Measurements from ENCODE around the gene STK17A.

Gene STK17A

DNA sequence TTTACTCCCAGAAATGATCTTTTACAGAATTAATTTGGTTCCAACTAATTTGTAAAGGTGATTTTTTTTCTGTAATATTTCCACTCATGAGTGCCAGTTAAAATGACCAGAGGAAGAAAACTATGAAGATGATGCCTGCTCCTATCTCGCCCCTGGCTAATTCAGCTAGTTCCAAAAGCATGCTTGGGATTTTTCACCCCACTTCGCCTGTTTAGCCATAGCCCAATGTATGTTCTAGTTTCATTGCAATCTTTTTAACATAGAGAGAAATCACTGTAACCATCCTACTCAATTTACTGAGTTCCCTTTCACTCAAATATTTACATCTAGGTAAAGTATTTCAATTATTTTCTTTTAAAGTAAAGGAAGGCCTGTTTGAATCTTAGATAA, 23.0 kb upstream of the STK17A start:
- TF ChIP-seq CREB1 (IDR thresholded peaks at IDR 0.05; ENCODE audit: low read depth) (no peak), EP300 (IDR thresholded peaks at IDR 0.05; ENCODE audit: borderline replicate concordance) (no peak), YY1 (IDR thresholded peaks at IDR 0.05; ENCODE audit: low read depth) (no peak), TAF1 (IDR thresholded peaks at IDR 0.05; ENCODE audit: low read depth) (no peak), NFIC (IDR thresholded peaks at IDR 0.05) (no peak), TEAD4 (IDR thresholded peaks at IDR 0.05) (no peak), ZBTB7A (IDR thresholded peaks at IDR 0.05; ENCODE audit: low read depth) (no peak), EGR1 (IDR thresholded peaks at IDR 0.05) (no peak), TCF12 (IDR thresholded peaks at IDR 0.05; ENCODE audit: low read depth) (no peak), FOXM1 (IDR thresholded peaks at IDR 0.05; ENCODE audit: borderline replicate concordance, low read depth) (no peak), CEBPB (IDR thresholded peaks at IDR 0.05) (no peak), RAD21 (IDR thresholded peaks at IDR 0.05; ENCODE audit: low read depth) (no peak)
- TF ChIP-seq, protein P1, sequence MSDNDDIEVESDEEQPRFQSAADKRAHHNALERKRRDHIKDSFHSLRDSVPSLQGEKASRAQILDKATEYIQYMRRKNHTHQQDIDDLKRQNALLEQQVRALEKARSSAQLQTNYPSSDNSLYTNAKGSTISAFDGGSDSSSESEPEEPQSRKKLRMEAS (IDR thresholded peaks at IDR 0.05), result no peak
- TF ChIP-seq, protein P2, sequence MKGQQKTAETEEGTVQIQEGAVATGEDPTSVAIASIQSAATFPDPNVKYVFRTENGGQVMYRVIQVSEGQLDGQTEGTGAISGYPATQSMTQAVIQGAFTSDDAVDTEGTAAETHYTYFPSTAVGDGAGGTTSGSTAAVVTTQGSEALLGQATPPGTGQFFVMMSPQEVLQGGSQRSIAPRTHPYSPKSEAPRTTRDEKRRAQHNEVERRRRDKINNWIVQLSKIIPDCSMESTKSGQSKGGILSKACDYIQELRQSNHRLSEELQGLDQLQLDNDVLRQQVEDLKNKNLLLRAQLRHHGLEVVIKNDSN (IDR thresholded peaks at IDR 0.05), result no peak
- TF ChIP-seq, protein P3, sequence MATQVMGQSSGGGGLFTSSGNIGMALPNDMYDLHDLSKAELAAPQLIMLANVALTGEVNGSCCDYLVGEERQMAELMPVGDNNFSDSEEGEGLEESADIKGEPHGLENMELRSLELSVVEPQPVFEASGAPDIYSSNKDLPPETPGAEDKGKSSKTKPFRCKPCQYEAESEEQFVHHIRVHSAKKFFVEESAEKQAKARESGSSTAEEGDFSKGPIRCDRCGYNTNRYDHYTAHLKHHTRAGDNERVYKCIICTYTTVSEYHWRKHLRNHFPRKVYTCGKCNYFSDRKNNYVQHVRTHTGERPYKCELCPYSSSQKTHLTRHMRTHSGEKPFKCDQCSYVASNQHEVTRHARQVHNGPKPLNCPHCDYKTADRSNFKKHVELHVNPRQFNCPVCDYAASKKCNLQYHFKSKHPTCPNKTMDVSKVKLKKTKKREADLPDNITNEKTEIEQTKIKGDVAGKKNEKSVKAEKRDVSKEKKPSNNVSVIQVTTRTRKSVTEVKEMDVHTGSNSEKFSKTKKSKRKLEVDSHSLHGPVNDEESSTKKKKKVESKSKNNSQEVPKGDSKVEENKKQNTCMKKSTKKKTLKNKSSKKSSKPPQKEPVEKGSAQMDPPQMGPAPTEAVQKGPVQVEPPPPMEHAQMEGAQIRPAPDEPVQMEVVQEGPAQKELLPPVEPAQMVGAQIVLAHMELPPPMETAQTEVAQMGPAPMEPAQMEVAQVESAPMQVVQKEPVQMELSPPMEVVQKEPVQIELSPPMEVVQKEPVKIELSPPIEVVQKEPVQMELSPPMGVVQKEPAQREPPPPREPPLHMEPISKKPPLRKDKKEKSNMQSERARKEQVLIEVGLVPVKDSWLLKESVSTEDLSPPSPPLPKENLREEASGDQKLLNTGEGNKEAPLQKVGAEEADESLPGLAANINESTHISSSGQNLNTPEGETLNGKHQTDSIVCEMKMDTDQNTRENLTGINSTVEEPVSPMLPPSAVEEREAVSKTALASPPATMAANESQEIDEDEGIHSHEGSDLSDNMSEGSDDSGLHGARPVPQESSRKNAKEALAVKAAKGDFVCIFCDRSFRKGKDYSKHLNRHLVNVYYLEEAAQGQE (IDR thresholded peaks at IDR 0.05; ENCODE audit: low read depth), result no peak

DNA sequence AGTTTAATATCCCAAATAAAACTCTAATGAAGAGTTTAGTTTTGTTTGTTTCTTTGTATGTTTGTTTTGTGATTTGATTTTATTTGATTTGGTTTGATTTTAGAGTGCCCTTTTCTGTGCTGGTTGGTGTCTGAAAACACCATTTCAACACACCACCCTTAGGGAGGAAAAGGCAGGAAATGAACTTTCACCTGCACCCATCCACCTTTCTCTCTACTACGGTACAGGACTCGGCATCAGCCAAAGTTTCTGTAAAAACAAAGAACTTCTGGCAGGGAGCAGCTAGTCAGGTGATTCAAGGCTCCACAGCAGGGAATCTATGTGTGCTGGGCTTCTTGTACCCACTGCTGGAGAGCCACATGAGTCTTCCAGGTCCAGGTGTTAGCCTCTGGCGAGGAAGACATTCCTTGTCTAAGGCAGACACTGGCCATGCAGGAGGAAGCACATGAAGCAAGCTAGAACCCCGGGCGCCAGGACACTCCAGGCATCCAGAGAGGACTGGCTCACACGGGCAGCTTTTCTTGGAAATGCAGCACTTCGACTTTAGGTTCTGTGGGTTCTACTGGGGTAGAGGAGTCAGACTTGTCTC, 22.1 kb upstream of the STK17A start:
- TF ChIP-seq YY1 (IDR thresholded peaks at IDR 0.05; ENCODE audit: low read depth) (no peak), TCF12 (IDR thresholded peaks at IDR 0.05; ENCODE audit: low read depth) (no peak), TAF1 (IDR thresholded peaks at IDR 0.05; ENCODE audit: low read depth) (no peak), CEBPB (IDR thresholded peaks at IDR 0.05) (no peak)
- TF ChIP-seq, protein P2 (IDR thresholded peaks at IDR 0.05), result no peak

DNA sequence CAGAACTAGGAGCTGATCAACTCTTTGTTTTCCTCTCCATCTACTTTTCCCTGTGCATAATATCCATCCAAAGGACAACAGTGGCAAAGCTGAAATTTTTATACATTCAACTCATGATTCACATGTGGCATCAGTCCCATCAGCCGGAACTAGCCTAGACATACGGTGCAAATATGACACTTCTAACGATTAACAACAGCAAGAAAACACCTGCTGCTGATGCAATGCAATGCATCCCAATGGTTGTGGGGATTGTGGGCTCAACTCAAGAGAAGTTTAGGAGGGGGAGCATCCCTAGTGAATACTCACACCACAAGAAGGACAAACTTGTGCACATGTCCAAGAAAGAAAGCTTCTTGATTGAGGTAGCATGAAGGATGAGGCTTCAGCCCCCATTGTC, 20.5 kb upstream of the STK17A start:
- TF ChIP-seq, protein P3 (IDR thresholded peaks at IDR 0.05; ENCODE audit: low read depth), result no peak

DNA sequence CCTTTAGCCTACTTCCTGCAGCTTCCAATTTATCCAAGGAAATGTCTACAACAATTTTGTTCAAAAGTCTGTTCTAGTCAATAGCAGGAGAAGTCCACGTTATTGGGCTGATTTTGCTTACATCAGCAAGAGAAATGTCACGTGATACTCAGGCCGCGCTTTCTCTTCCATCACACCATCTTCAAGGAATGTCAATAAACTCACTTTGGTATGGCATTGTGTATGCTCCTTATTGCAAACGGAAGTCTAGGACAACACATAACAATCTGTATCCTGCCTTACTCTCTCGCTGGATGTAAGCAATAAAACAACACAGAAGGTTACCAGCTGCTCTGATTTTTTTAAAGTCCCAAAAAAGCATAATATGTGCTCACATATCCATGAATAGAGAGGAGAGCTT, 17.1 kb upstream of the STK17A start:
- TF ChIP-seq CREB1 (IDR thresholded peaks at IDR 0.05; ENCODE audit: low read depth) (no peak), FOXM1 (IDR thresholded peaks at IDR 0.05; ENCODE audit: borderline replicate concordance, low read depth) (no peak), CEBPB (IDR thresholded peaks at IDR 0.05) (no peak), TCF12 (IDR thresholded peaks at IDR 0.05; ENCODE audit: low read depth) (no peak), TEAD4 (IDR thresholded peaks at IDR 0.05) (no peak), NFIC (IDR thresholded peaks at IDR 0.05) (no peak), RAD21 (IDR thresholded peaks at IDR 0.05; ENCODE audit: low read depth) (no peak), EGR1 (IDR thresholded peaks at IDR 0.05) (no peak), ZBTB7A (IDR thresholded peaks at IDR 0.05; ENCODE audit: low read depth) (no peak), TAF1 (IDR thresholded peaks at IDR 0.05; ENCODE audit: low read depth) (no peak), EP300 (IDR thresholded peaks at IDR 0.05; ENCODE audit: borderline replicate concordance) (no peak), YY1 (IDR thresholded peaks at IDR 0.05; ENCODE audit: low read depth) (no peak)
- TF ChIP-seq, protein P3 (IDR thresholded peaks at IDR 0.05; ENCODE audit: low read depth), result no peak
- TF ChIP-seq, protein P2 (IDR thresholded peaks at IDR 0.05), result no peak
- TF ChIP-seq, protein P1 (IDR thresholded peaks at IDR 0.05), result no peak

Data from Ishikawa (cell line).